Activated CD8-positive, alpha-beta memory T cell treated with anti-CD3 and anti-CD28 coated beads, Interleukin-2, amount 50 U/mL, for 24 hours (primary cell): ENCODE results near the gene RASA3.

ENCODE experiments used
- DNase-seq: peaks from one replicate; pipeline ENCODE4 v3.0.0-alpha.2; 2020; ENCODE audit errors: extremely low read depth

The RASA3 gene

GRCh38 chr13:113951246-113951999, 181.0 kb downstream of the RASA3 start:
- DNase-seq, result peak; percentile 9

DNA sequence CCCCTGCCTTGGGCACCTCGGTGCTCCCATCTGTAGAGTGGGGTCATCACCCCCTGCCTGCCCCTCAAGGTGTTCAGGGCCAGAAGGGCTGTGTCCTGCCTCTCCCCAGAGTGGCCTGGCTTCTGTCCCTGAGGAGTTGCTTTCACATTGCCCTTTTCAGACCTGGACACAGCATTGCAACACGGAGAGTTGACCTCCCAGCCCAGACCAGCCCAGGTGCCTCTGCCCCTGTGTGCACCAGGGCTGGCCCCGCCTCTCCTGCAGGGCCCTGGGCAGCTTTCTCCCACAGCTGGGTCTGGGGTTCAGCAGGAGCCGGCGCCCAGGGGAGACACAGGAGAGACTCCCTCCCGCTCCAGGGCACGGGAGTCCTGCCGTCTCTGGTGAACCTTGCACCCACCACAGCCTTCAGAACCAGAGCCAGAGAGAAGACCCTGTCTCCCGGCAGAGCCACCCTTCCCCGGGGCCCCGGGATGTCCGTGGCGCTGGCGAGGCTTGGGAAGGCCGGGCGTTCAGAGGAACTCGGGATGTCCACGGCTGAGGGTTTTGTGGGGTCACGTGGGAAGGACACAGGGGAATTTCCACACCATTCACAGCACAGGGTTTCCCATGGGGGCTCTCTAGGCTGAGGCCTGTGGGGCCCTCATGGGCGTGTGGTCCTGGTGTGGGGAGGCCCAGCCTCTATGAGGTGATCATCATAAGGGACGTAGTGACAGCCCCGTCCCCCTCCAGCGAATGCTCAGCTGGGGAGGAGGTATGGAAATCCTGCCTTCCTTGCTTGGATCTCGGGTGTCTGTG, 181.8 kb downstream of the RASA3 start:
- no peak for DNase-seq

DNA sequence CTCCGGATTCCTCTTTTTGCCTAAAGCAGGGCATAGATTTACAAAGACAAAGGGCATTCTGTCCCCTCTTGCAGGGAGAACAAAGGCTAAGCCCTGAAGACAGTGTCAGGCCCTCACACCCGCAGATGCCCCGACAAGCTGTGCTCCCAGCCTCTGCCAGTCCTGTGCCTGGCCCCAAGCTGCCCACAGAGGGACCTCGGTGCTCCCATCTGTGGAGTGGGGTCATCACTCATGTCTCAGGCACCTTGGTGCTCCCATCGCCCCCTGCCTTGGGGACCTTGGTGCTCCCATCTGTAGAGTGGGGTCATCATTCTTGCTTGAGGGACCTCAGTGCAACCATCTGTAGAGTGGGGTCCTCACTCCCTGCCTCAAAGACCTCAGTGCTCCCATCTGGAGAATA, 182.9 kb downstream of the RASA3 start:
- DNase-seq, result no peak

DNA sequence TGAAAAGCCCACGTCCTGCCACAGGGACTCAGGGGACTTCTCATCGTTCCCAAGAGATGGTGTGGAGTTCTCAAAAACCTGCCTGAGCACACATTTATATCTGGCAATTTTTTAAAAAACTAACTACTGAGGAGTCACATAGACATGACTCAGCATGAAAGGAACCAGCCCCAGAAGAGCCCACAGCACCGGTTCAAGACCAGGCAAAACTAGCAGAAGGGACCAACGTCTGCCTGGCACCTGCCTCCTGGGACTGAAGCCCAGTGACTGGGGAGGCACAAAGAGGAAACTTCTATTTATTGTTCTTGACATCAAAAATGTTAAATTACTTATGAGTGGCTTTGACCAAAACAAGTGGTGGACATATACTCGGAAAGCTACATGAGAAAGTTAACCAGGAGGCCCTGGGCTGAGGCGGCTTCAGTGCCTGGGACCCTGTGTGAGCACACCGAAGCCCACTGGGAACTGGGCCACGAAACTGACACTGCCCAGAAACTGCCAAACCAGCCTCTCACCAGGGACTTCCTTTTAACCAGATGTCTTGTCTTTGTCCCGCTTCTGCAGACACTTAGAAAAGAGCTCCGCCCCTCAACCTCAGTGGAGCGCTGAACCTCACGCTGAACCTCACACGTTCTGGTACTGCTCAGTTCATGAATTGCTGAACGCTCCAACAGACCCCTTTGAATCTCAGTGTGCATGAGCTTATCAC, 184.2 kb downstream of the RASA3 start:
- no peak for DNase-seq

- no peak for DNase-seq
Measured at GRCh38 chr13:113947311-113948033, 185.0 kb downstream of the RASA3 start.

DNA sequence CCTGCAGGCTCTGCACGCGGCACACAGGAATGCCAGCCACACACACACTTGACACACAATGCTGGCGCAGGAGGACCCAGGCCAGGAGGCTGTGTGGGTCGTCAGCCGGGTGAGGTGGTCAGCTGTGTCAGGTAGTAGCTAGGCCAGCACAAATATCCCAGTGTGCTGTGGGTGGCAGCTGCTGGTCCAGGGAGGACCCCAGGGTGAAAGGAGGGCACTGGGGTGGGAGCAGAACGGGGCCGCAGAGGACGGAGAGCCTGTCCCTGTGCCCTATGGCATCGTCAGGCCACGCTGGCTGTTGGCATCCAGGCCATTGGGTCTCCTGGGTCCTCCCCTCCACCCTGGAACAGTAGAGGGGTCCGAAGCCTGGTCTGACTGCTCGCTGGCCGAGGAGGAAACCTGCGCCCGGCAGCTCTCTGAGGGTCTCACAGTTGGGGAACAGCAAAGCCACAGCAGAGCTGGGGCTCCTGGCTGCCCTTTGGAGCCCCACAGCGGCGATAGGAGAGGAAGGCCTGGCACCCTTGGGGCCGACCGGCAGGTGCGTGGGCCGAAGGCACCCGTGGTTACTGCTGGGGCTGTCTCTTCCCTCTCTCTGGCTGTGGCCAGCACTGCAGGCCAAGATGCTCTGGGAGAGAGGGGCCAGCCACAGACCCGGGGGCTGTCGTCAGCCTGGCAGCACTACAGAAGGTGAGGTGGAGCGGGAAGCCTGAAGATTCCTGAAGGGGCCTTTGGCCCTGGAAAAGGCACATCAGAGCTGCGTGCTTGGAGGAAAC, 185.8 kb downstream of the RASA3 start:
- no peak for DNase-seq

GRCh38 chr13:113945857-113946408, 186.5 kb downstream of the RASA3 start:
- no peak for DNase-seq

- no peak for DNase-seq
Measured at GRCh38 chr13:113943821-113944565, 188.4 kb downstream of the RASA3 start.

DNA sequence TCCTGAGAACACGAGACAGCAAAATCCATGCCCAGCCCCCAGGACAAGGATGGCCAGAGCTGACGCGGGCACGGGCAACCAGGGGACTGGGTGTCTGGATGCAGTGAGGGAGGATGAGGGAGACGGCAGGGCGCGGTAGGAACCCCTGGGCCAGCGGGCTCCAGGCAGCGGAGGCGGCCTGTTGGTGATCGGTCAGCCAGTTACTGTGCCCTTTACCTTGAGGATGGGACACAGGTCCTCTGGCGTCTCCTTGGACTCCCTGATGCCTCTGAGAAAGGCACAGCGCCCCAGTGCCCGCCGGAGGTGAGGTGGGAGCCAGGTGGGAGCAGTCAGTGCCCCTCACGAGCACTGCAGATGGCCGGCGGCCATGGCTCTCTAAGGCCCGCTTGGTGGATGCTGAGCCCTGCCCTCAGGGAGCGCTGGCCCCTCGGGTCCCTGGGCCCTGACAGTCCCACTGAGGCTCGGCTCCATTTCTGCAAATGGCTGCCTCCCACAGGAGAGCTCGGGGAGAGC, 189.8 kb downstream of the RASA3 start:
- DNase-seq, result no peak

GRCh38 chr13:113941571-113942191, 190.7 kb downstream of the RASA3 start:
- no peak for DNase-seq

DNA sequence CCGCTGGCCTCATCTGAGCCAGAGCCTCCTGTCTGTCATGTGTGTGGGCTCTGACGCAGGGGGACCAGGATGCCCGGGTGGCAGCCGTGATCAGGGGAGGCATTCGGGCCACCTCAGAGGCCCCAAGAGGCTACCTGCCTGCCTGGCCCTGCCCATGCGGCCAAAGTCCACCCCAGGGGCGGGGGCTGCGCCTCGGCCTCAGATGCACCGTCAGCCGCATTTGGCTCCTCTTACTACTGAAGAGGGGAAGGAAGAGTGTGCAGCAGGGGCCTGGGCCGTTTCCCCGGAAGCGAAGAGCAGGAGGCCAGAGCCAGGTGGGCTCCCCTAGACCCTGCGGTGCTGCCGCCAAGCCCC, 192.5 kb downstream of the RASA3 start:
- no peak for DNase-seq

GRCh38 chr13:113939129-113939943, 193.1 kb downstream of the RASA3 start:
- no peak for DNase-seq

DNA sequence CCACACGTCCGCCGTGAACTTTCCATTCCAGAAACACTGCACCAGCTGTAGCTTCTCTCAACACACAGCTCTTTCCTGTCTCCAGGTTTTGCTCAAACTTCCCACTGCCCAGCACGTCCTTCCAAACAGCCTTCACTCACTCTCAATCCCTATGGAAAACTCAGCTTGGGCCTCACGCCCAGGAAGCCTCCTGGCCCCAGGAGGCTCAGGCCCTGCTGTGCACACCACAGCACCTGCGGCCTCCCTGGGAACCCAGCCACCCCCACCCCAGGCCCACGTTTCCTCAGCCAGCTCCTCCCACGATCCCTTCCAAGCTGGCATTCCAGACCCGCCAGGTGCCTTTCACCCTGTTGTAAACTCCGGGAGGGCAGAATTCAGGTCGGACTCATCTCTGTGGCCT, 193.7 kb downstream of the RASA3 start:
- DNase-seq, result no peak

GRCh38 chr13:113938246-113938645, 194.2 kb downstream of the RASA3 start:
- no peak for DNase-seq

- no peak for DNase-seq
Measured at GRCh38 chr13:113937527-113938180, 194.8 kb downstream of the RASA3 start.

- no peak for DNase-seq
Measured at GRCh38 chr13:113937073-113937472, 195.3 kb downstream of the RASA3 start.

GRCh38 chr13:113936166-113936965, 196.1 kb downstream of the RASA3 start:
- no peak for DNase-seq
